Choroid plexus epithelial cell (primary cell): Measurements from ENCODE around the gene ZFYVE28.

Source experiments
- DNase-seq: peaks from one replicate; pipeline ENCODE4 v3.0.0-alpha.2; 2010; ENCODE audit warnings: low read depth
- H3K4me3 ChIP-seq: 2 replicates; pipeline ENCODE4 v1.5.1; 2011; ENCODE audit warnings: low read depth, mild to moderate bottlenecking, control low read depth, low read length, moderate library complexity
- CTCF ChIP-seq: conservative IDR thresholded peaks from 2 replicates; pipeline ENCODE4 v1.5.1; 2011; ENCODE audit warnings: low read depth, mild to moderate bottlenecking, control low read depth, inconsistent platforms, low read length, moderate library complexity

ZFYVE28 gene

GRCh38 chr4:2426069-2426397 is 7.6 kb upstream of the ZFYVE28 start:
- no peak for TF ChIP-seq CTCF
- DNase-seq: no peak
- no peak overlapping the region for H3K4me3 ChIP-seq

GRCh38 chr4:2425386-2426068 is 7.1 kb upstream of the ZFYVE28 start:
- TF ChIP-seq CTCF: no peak
- H3K4me3 ChIP-seq: no peak overlapping the region
- no peak for DNase-seq

- no peak overlapping the region for H3K4me3 ChIP-seq
- DNase-seq: peak; percentile 45
- TF ChIP-seq CTCF: no peak
Observed at GRCh38 chr4:2424581-2424980, 6.1 kb upstream of the ZFYVE28 start.

GRCh38 chr4:2423695-2424094 is 5.2 kb upstream of the ZFYVE28 start:
- no peak for DNase-seq
- H3K4me3 ChIP-seq: no peak overlapping the region
- TF ChIP-seq CTCF: no peak

GRCh38 chr4:2423066-2423465 is 4.6 kb upstream of the ZFYVE28 start:
- no peak for DNase-seq
- TF ChIP-seq CTCF: no peak
- no peak overlapping the region for H3K4me3 ChIP-seq

GRCh38 chr4:2421928-2422327 is 3.5 kb upstream of the ZFYVE28 start:
- TF ChIP-seq CTCF: no peak

GRCh38 chr4:2419814-2420213 is 1.4 kb upstream of the ZFYVE28 start:
- H3K4me3 ChIP-seq: no peak overlapping the region
- DNase-seq: no peak
- TF ChIP-seq CTCF: no peak

More at GRCh38 chr4:2421928-2422327, 3.5 kb upstream of the ZFYVE28 start:
- no peak for DNase-seq
- no peak overlapping the region for H3K4me3 ChIP-seq
